ENCODE results near the gene SRGAP1.

Gene SRGAP1

DNA sequence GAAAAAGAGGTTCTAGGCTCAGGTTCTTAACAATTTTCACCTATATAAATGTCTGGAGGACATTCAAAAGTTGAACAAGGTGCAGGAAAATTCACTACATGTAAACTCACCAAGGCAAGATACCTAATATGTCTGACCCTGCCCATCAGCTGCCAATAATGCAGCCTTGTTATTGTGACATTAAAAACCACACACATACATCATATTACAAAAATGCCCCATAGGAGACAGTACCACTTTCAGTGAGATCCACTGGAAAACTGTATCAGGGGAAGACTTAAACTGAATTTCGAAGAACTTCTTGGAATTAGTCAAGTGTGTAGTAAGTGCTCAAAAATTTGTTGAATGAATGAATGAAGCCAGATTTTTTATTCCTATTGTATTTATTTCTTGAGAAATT is 294.5 kb downstream of the SRGAP1 start:
- no peak for DNase-seq (ENCODE audit: extremely low read depth, low read depth)
- TF ChIP-seq CTCF (IDR thresholded peaks at IDR 0.05; ENCODE audit: low read depth, low read length), result no peak

GRCh38 chr12:64142382-64142781 is 297.9 kb downstream of the SRGAP1 start:
- TF ChIP-seq CTCF (IDR thresholded peaks at IDR 0.05; ENCODE audit: low read depth, low read length), result no peak
- DNase-seq (ENCODE audit: extremely low read depth, low read depth), result no peak

DNA sequence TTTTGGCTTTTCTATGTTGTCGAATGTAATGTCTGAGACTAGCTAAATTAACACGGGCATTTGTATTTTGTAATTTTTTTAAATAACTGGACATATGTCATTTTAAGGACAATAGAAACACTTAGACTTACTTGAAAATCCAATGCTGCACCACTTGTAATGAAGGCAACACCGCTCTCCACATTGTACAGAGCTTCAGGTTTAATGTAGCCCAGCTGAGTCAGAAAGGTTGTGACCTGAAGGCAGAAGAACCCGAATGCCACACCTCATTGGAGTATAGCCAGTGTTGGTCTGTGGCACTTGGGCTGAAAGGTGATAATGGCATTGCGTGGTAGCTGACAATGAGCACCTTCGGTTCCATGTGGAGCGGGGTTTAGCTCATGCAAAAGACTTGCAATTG is 298.3 kb downstream of the SRGAP1 start:
- TF ChIP-seq CTCF (IDR thresholded peaks at IDR 0.05; ENCODE audit: low read depth, low read length), result no peak
- DNase-seq (ENCODE audit: extremely low read depth, low read depth), result no peak

DNA sequence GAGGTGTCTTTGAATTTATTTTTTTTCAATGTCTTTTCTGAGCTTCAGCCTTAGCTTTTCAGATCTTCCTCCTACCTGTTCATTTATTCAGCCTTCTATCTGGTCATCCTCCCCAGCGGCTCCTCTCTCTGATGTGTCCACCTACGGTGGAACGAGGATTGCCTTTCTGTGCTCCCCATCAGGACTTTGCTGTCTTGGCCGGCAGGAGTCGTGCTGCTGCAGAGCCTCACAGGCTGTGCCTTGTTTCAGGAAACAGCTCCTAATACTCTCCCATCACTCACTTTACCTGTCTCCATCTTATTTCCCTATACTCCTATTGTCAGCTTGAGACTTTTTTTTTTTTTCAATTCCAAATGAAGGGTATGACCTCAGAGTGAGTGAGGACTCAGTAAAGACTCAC is 300.7 kb downstream of the SRGAP1 start:
- TF ChIP-seq CTCF (IDR thresholded peaks at IDR 0.05; ENCODE audit: low read depth, low read length), result no peak
- DNase-seq (ENCODE audit: extremely low read depth, low read depth), result no peak

DNA sequence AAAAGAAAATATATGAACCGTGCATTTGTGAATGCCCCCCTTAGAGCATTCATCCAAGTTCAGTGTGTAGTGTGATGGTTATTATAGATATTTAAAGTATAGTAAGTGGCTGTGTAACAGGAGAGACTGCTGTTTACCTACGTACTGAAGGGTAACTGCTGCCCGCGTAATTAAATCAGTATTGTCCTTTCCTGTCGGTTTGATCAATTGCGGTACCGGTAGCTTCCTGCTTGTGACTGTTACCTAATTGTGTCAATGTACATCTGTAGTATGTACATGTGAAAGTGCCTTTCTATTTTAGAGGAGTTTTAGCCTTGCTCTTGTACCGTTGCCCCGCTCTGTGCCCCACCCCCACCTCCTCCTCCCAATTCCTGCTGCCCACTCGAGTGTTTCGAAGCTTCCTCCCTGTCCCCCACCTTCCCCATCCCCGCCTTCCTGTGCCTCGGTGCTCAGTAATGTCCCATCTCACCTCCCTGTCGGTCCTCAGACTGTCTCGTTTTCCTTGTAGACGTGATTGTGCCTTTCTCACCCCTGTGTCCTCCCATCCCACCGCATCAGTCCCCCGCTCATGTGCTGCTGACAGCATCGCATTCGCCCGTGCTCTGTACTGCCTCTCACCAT is 302.6 kb downstream of the SRGAP1 start:
- no peak for TF ChIP-seq CTCF (IDR thresholded peaks at IDR 0.05; ENCODE audit: low read depth, low read length)
- DNase-seq (ENCODE audit: extremely low read depth, low read depth), result no peak

GRCh38 chr12:64147875-64148274 is 303.4 kb downstream of the SRGAP1 start:
- no peak for DNase-seq (ENCODE audit: extremely low read depth, low read depth)

DNA sequence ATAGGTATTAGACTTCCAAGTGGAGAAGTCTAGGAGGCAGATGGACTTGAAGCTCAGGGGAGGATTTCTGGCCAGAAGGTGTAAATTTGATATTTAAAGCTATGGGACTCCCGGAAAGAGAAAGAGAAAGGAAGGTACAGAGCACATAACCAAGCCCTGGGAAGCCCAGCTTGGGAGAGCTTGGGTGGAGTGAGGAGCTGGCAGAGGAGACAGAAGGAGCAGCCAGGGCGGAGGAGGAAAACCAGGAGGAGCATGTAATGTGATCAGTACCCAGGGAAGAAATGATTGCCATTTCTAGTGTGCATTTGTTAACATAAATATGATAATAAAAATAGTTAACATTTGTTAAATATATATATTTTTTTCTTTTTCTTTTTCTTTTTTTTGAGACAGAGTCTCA is 310.2 kb downstream of the SRGAP1 start:
- no peak for DNase-seq (ENCODE audit: extremely low read depth, low read depth)

More at GRCh38 chr12:64147875-64148274, 303.4 kb downstream of the SRGAP1 start:
- TF ChIP-seq CTCF (IDR thresholded peaks at IDR 0.05; ENCODE audit: low read depth, low read length), result no peak

More for the DNA sequence above, 310.2 kb downstream of the SRGAP1 start:
- TF ChIP-seq CTCF (IDR thresholded peaks at IDR 0.05; ENCODE audit: low read depth, low read length), result no peak
